Measurements from ENCODE around the gene CAPN7. TPM values are rescaled to one million over a fixed set of nuclear protein-coding genes. Genes with fewer than 3 reads are reported as not detected.

Gene CAPN7
- polyA plus RNA-seq, 3 donors, result 10.3 to 17.9 (median 12.7) TPM

DNA sequence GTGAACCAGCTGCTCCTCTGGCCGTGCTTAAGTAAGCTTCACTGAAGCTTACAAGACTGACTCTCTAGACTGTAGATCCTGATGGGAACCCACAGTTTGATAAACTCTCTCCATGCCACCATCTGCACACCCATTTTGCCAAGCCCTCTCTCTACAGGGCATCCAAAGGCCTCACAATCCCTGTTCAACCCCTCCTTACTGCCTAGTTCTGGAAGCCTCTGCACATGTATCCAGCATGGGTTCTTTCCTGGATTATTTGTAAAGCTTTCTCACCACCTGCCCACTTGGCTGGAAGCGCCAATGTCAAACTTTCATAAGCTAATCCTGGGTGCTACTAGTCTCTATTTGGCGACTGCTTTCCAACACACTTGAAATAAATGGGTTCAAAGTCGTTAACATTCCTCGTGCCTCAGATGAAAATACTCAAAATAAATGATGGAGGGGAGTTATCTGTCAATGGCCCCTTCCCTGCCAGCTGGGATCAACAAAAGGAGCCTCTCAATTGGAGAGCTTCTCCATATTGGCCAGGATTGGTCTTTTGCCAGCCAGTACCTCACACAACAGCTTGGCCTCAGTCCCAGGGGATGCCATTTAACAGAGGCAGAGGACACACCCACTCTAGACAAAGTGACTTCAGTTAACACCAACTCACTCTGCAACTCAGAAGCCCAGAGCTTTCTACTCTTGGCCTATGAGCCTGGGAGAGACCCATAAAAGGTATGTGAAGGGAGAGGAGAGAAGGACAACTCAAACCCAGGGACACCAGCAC is 78.3 kb downstream of the CAPN7 start:
- H3K27ac ChIP-seq (ENCODE audit: low read depth, low read length), result no peak overlapping the region
- WGBS, 3 donors, result 78 to 87% (median 80%) methylated on average over 5 of the region's 5 CpGs

DNA sequence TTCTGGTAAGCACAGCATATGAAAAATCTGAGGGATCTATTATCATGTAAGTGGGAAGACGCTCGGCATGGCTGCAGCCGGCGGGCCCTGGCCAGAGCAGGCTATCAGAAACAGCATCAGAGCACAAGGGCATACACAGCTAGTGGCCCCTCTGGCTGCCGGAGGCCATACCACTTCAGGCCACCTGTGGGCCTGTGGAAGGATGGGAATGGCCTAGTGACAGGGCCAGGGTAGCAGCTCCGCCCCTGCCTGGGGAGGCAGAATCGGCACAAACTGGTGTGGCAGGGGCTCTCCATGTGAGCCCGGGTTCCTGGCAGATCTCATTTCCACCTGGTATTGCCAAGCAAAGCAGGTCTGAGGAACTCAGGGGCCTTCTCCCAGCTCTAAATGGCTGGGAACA is 80.0 kb downstream of the CAPN7 start:
- no peak overlapping the region for H3K27ac ChIP-seq (ENCODE audit: low read depth, low read length)
- 85 to 92% (median 89%) methylated on average over 8 of the region's 8 CpGs for WGBS, 3 donors

GRCh38 chr3:15287565-15288330 is 81.7 kb downstream of the CAPN7 start:
- H3K27ac ChIP-seq (ENCODE audit: low read depth, low read length), result no peak overlapping the region
- WGBS, 3 donors, result 46 to 79% (median 51%) methylated on average over 13 of the region's 13 CpGs

DNA sequence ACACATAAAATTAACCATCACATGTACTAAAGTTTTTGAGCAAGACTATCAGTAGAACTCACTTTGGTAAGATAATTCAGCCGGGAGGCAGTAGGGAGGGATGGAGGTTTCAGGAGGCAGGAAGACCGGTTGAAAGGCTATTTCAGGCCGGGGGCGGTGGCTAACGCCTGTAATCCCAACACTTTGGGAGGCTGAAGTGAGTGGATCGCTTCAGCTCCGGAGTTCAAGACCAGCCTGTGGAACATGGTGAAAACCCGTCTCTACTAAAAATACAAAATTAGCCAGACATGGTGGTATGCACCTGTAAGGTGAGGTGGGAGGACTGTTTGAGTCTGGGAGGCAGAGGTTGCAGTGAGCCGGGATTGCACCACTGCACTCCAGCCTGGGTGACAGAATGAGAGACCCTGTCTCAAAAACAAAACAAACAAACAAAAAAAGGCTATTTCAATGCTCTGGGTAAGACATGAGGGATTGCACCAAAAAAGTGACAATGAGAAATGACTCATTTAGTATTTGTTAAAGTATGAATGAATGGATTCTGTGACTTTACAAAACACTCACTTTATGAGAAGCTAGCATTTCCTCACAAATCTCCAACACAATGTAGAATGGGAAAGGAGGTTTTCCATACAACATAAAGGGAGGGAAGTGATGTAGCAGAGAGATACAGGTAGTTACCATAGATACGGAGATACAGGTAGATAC is 82.4 kb downstream of the CAPN7 start:
- no peak overlapping the region for H3K27ac ChIP-seq (ENCODE audit: low read depth, low read length)
- WGBS, 3 donors, result 94 to 97% (median 95%) methylated on average over 10 of the region's 10 CpGs

DNA sequence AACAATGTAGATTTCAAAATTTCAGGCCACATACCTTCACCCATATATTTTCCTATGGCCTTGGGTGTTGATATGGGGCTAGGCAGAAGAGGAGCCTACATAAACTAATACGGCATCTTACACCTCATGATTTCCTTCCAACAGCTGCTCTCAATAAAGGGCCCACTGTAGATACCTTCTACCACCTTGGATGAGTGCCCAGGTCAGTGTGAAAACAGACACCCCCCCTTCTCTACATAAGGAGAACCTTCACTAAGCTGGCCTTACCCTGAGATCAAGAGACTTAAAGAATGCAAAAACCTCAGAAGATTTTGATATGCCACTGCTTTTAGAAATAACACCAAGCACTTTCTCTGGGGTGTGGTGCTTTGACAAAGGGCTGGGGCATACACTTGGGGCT is 83.6 kb downstream of the CAPN7 start:
- WGBS, 3 donors, result 86 to 93% (median 86%) methylated on average over 1 of the region's 1 CpG
- no peak overlapping the region for H3K27ac ChIP-seq (ENCODE audit: low read depth, low read length)

DNA sequence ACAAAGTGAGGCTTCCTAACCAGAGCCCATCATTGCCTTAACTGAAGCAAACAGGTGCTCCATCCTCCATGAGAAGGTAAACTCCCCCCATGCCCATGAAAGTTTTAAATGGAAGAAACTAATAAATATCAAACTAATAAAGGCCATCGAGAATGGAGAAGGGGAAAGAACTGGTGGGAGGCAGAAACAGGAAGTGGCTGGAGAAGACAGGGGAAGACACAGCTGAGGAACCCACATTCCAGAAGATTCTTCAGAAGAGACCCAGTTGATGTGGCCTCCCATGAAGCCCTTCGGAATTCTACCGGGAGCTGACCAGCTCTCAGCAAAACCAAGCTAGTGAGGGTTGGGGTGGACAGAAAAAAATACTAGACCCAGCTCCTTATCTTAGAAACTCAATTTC is 84.7 kb downstream of the CAPN7 start:
- no peak overlapping the region for H3K27ac ChIP-seq (ENCODE audit: low read depth, low read length)
- 73 to 90% (median 80%) methylated on average over 3 of the region's 3 CpGs for WGBS, 3 donors

DNA sequence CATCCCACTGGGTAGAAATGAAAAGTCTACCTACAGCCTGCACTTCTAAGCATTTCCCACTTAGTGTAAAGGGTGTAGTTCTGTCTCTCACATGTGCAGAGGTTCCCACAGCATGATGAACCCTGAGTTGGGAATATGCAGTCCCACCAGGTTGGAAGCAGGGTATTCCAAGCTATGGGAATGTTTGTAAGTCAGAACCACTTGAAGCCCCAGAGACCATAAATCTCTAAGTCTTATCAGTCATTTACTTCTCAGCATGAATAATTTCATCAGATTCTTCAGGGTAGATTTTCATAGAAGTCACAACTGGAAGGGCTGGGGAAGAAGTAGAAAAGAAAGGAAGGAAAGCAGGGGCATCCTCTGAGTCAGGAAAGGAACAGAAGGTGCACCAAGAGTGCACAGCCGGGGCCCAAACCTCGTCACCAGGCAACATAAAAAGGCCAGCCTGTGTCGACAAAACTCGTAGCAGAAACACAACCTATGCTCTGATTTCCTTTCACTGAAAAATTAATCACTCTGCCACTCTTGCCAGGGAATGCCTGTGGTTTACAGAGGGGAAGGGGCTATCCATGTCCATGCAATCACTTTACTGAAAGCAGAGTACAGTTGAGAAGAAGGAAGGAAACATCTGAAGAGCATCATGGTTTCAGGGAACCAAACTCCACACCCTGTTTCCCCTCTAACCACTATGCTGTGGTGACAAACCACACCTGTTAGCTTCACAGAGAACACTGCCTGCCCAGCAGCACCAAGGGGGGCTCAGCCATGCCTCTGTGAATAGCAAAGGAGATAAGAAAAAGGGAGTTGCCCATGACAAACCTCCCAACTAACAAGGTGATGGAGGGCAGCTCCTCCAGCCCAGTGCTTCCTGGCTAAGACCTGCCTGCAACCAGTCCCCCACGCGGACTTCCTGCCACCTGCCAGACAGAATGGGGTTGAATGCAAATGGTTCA is 85.8 kb downstream of the CAPN7 start:
- H3K27ac ChIP-seq (ENCODE audit: low read depth, low read length), result no peak overlapping the region
- WGBS, 3 donors, result 30 to 69% (median 32%) methylated on average over 6 of the region's 6 CpGs

- peak overlapping the region; percentile 30 for H3K27ac ChIP-seq (ENCODE audit: low read depth, low read length)
- 31 to 46% (median 32%) methylated on average over 13 of the region's 13 CpGs for WGBS, 3 donors
These were observed 86.9 kb downstream of the CAPN7 start for GRCh38 chr3:15292765-15293522.

DNA sequence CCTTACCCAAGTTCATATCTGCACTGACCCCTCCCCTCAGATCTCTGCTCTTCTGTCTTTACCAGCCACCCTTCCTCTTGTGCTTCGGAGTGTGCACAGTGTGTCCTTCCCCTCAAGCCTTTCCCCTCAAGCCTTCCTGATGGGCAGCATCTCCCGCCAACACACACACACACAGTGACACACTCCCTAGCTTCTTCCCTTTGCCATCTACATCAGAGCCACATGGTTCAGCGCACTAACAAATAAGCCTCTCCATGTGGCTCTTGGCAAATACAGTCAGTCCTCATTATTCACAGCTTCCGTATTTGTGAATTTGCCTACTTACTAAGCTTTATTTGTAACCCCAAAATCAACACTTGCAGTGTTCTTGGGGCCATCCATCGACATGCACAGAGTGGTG is 88.9 kb downstream of the CAPN7 start:
- WGBS, 3 donors, result 50 to 80% (median 58%) methylated on average over 5 of the region's 5 CpGs

GRCh38 chr3:15295506-15295905 is 89.5 kb downstream of the CAPN7 start:
- 20 to 77% (median 23%) methylated on average over 6 of the region's 6 CpGs for WGBS, 3 donors
- peak overlapping the region; percentile 30 for H3K27ac ChIP-seq (ENCODE audit: low read depth, low read length)

More for the DNA sequence above, 88.9 kb downstream of the CAPN7 start:
- peak overlapping the region; percentile 30 for H3K27ac ChIP-seq (ENCODE audit: low read depth, low read length)

GRCh38 chr3:15297608-15298350 is 91.7 kb downstream of the CAPN7 start:
- H3K27ac ChIP-seq (ENCODE audit: low read depth, low read length), result no peak overlapping the region
- 74 to 86% (median 82%) methylated on average over 4 of the region's 4 CpGs for WGBS, 3 donors

GRCh38 chr3:15298504-15298903 is 92.5 kb downstream of the CAPN7 start:
- no peak overlapping the region for H3K27ac ChIP-seq (ENCODE audit: low read depth, low read length)
- 83 to 89% (median 89%) methylated on average over 3 of the region's 3 CpGs for WGBS, 3 donors

GRCh38 chr3:15299036-15299435 is 93.0 kb downstream of the CAPN7 start:
- 32 to 76% (median 74%) methylated on average over 3 of the region's 3 CpGs for WGBS, 3 donors
- H3K27ac ChIP-seq (ENCODE audit: low read depth, low read length), result no peak overlapping the region

- WGBS, 3 donors, result 48 to 72% (median 58%) methylated on average over 7 to 8 of the region's 8 CpGs
- no peak overlapping the region for H3K27ac ChIP-seq (ENCODE audit: low read depth, low read length)
These were observed 94.5 kb downstream of the CAPN7 start for GRCh38 chr3:15300323-15301078.

- H3K27ac ChIP-seq (ENCODE audit: low read depth, low read length), result no peak overlapping the region
- 91 to 98% (median 98%) methylated on average over 7 of the region's 7 CpGs for WGBS, 3 donors
These were observed 95.7 kb downstream of the CAPN7 start for GRCh38 chr3:15301761-15302160.

Measured in adipose tissue (tissue), 3 donors.